Glutamatergic neuron (in vitro differentiated cells): ENCODE data around the gene NTNG1. TPM values are rescaled to one million over a fixed set of nuclear protein-coding genes. Genes with fewer than 3 reads are reported as not detected.
"Not testable (repeated sequence)": the region's sequence is repeated elsewhere in the genome, so short reads cannot be mapped to it uniquely, and the experiment has no call there.

Experiments used
- DNase-seq: peaks from one replicate; pipeline ENCODE4 v3.0.0; 2022
- H3K27ac Mint-ChIP-seq: one replicate; pipeline ENCODE4 v1.8.0; 2020; ENCODE audit warnings: mild to moderate bottlenecking, mixed read lengths, inconsistent platforms; ENCODE audit not compliant: unreplicated experiment
- H3K27me3 Mint-ChIP-seq: one replicate; pipeline ENCODE4 v1.8.0; 2020; ENCODE audit warnings: mild to moderate bottlenecking, moderate library complexity, mixed read lengths, inconsistent platforms; ENCODE audit not compliant: unreplicated experiment
- H3K36me3 Mint-ChIP-seq: one replicate; pipeline ENCODE4 v1.8.0; 2020; ENCODE audit warnings: mild to moderate bottlenecking, mixed read lengths, inconsistent platforms; ENCODE audit not compliant: unreplicated experiment
- H3K4me1 Mint-ChIP-seq: one replicate; pipeline ENCODE4 v1.8.0; 2020; ENCODE audit warnings: mild to moderate bottlenecking, low read depth, mixed read lengths, inconsistent platforms; ENCODE audit not compliant: unreplicated experiment
- H3K4me3 Mint-ChIP-seq: one replicate; pipeline ENCODE4 v1.8.0; 2020; ENCODE audit warnings: mild to moderate bottlenecking, mixed read lengths, inconsistent platforms; ENCODE audit not compliant: unreplicated experiment
- H3K9me3 Mint-ChIP-seq: one replicate; pipeline ENCODE4 v1.8.0; 2020; ENCODE audit warnings: mild to moderate bottlenecking, moderate library complexity, mixed read lengths, inconsistent platforms; ENCODE audit not compliant: unreplicated experiment
- total RNA-seq: library from RNA; stranded (reverse); fragmentation: NEBNext Ultra II Directional; extraction: Animal tissue kit (Norgen Biotek cat#: 25700); gene quantifications from one replicate; pipeline ENCODE4 v1.2.1, GENCODE V29; 2021; ENCODE audit not compliant: unreplicated experiment
- TF ChIP-seq, protein P1 (sequence below): fragments of 200-600 bp; sonication (generic); IDR thresholded peaks from one replicate; pipeline ENCODE4 v1.5.0; 2021; ENCODE audit not compliant: partially characterized antibody, unreplicated experiment

NTNG1 gene
- total RNA-seq, 1 donor from 2014 or later: 3.2 TPM

DNA sequence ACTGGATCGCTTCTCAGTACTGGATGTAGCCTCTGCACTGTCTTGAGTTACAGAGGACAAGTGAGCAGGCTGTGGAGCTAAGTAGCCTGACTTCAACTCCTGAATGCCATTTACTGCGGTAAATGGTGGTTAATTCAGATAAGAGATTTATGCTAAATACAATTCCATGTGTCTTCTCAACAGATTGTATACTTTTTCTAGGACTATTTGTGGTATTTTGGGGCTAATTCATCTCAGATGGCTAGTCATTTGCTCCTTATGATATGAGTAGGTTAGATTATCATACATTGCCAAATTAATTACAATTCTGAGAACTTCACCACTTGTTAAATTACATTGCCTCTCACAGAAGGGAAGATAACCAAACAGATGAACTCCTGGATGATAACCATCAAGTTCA, 90.5 kb downstream of the NTNG1 start:
- TF ChIP-seq, protein P1, sequence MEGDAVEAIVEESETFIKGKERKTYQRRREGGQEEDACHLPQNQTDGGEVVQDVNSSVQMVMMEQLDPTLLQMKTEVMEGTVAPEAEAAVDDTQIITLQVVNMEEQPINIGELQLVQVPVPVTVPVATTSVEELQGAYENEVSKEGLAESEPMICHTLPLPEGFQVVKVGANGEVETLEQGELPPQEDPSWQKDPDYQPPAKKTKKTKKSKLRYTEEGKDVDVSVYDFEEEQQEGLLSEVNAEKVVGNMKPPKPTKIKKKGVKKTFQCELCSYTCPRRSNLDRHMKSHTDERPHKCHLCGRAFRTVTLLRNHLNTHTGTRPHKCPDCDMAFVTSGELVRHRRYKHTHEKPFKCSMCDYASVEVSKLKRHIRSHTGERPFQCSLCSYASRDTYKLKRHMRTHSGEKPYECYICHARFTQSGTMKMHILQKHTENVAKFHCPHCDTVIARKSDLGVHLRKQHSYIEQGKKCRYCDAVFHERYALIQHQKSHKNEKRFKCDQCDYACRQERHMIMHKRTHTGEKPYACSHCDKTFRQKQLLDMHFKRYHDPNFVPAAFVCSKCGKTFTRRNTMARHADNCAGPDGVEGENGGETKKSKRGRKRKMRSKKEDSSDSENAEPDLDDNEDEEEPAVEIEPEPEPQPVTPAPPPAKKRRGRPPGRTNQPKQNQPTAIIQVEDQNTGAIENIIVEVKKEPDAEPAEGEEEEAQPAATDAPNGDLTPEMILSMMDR: no peak
- no peak overlapping the region for H3K4me3 Mint-ChIP-seq
- H3K27me3 Mint-ChIP-seq: peaks cover 2% of the 10 kb centered on the region
- H3K36me3 Mint-ChIP-seq: peaks cover 7% of the 10 kb centered on the region
- no peak for DNase-seq
- H3K27ac Mint-ChIP-seq: no peak overlapping the region
- peaks cover 3% of the 10 kb centered on the region for H3K4me1 Mint-ChIP-seq
- peaks cover 3% of the 10 kb centered on the region for H3K9me3 Mint-ChIP-seq

DNA sequence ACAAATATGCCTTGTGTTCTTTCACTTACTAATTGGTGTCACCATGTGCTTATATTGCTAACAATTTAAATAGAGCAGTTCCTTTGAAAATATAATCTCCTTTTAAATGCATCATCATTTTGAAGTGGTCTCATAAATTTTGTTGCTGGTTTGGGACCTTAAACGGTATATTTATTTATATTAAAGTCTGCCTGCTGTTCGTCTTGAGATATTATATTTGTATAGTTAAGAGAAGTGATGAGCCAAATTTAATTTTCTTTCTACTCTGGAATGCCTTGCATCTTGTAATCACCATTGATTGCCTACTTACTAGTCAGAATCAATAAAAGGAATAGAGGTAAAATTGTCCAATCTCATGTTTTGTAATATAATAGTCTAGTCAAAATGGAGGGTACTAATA, 91.6 kb downstream of the NTNG1 start:
- Mint-ChIP-seq H3K9me3 (peaks cover 8% of the 10 kb centered on the region), H3K27me3 (peaks cover 5% of the 10 kb centered on the region)

DNA sequence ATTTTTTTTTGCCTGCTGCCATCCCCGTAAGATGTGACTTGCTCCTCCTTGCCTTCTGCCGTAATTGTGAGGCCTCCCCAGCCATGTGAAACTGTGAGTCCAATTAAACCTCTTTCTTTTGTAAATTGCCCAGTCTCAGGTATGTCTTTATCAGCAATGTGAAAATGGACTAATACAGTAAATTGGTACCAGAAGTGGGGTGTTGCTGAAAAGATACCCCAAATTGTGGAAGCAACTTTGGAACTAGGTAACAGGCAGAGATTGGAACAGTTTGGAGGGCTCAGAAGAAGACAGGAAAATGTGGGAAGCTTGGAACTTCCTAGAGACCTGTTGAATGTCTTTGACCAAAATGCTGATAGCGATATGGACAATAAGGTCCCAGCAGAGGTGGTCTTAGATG, 95.9 kb downstream of the NTNG1 start:
- H3K27ac Mint-ChIP-seq, DNase-seq, H3K4me1 Mint-ChIP-seq, H3K9me3 Mint-ChIP-seq, H3K27me3 Mint-ChIP-seq, H3K4me3 Mint-ChIP-seq: not testable (repeated sequence)
- H3K36me3 Mint-ChIP-seq: peaks cover 23% of the 10 kb centered on the region

More for the DNA sequence above, 91.6 kb downstream of the NTNG1 start:
- Mint-ChIP-seq H3K27ac (no peak overlapping the region), H3K36me3 (peaks cover 15% of the 10 kb centered on the region), H3K4me3 (no peak overlapping the region), H3K4me1 (peaks cover 1% of the 10 kb centered on the region)
- no peak for DNase-seq
- TF ChIP-seq, protein P1: no peak

DNA sequence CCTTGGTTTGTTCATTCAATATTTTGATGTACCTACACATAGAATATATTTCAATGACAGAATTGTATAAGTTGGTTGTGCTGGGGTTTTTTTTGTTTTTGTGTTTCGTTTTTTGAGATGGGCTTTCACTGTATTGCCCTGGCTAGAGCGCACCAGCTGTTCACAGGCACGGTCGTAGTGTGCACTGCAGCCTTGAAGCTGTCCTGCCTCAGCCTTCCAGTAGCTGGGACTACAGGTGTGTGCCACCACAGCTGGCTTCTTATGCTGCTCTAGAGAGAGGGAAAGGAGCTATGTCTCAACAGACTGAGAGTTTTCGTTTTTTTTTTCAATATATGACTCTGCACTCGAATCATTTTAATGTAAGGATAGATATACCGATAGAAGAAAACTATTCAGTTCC, 102.6 kb downstream of the NTNG1 start:
- no peaks in the 10 kb centered on the region for H3K27me3 Mint-ChIP-seq
- no peak overlapping the region for H3K4me3 Mint-ChIP-seq
- H3K36me3 Mint-ChIP-seq: peaks cover 3% of the 10 kb centered on the region
- H3K27ac Mint-ChIP-seq: no peak overlapping the region
- no peak for DNase-seq
- H3K4me1 Mint-ChIP-seq: no peaks in the 10 kb centered on the region
- TF ChIP-seq, protein P1: no peak
- no peaks in the 10 kb centered on the region for H3K9me3 Mint-ChIP-seq

DNA sequence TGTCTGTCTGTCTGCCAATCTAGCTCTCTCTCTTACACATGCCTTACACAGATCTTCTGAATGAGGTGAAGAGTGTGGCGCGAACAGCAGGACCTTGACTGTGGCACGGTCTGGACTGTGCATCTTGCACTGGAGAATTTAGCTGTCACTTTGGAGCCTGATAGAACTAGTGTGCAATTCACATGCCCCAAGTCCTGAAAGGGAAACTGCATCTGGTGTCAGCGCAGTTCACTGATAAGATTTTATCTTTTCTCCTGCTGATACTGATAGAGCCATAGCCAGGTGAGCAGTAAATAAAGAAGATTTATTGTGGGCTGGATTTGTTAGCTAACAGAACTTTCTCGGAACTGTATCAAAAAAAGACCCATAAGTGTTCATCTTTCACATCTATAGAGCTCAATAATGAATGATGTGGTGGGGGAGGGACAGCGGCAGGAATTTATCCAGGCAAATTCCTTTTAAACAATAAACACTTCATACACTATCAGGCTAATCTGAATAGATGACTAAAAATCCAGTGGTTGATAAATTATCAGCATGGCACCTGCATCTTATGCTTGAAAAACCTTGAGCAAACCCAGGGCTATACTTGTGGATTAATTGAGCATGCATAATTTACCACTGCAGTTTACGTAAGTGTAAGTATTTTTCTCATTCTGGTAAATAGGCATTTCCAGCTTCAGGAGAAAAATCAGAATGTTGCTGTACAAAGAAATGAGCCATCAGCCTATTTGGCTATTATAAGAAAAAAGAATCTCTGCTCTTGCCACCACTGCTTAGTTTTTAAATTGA, 104.1 kb downstream of the NTNG1 start:
- no peak overlapping the region for H3K4me3 Mint-ChIP-seq
- no peaks in the 10 kb centered on the region for H3K36me3 Mint-ChIP-seq
- no peak overlapping the region for H3K27ac Mint-ChIP-seq
- DNase-seq: no peak
- TF ChIP-seq, protein P1: no peak
- no peaks in the 10 kb centered on the region for H3K9me3 Mint-ChIP-seq
- H3K27me3 Mint-ChIP-seq: no peaks in the 10 kb centered on the region
- no peaks in the 10 kb centered on the region for H3K4me1 Mint-ChIP-seq
